ENCODE results near the gene PRDM8.

Gene PRDM8

GRCh38 chr4:80201252-80202151 is 4.2 kb downstream of the PRDM8 start:
- peaks cover 28% of the 10 kb centered on the region for H3K4me1 Mint-ChIP-seq
- peak overlapping the region; percentile 87 for H3K4me3 Mint-ChIP-seq
- peak overlapping the region; percentile 87 for H3K27ac Mint-ChIP-seq
- no peaks in the 10 kb centered on the region for H3K27me3 Mint-ChIP-seq
- H3K36me3 Mint-ChIP-seq, result peaks cover 5% of the 10 kb centered on the region
- no peaks in the 10 kb centered on the region for H3K9me3 Mint-ChIP-seq
- peak in 1 of 2 donors; percentile 62 for DNase-seq (ENCODE audit: low spot score in 2 of 2)
- ATAC-seq (ENCODE audit: low read depth), result peak; percentile 51

- ATAC-seq (ENCODE audit: low read depth), result peak; percentile 57
These were observed 4.9 kb downstream of the PRDM8 start for GRCh38 chr4:80202190-80202711.

GRCh38 chr4:80202741-80203553 is 5.6 kb downstream of the PRDM8 start:
- ATAC-seq (ENCODE audit: low read depth) (peak; percentile 59), DNase-seq (ENCODE audit: low spot score in 2 of 2) (peak; percentile 44 to 57)
- H3K9me3 Mint-ChIP-seq, result no peaks in the 10 kb centered on the region
- peak overlapping the region; percentile 87 for H3K27ac Mint-ChIP-seq
- H3K4me1 Mint-ChIP-seq, result peaks cover 19% of the 10 kb centered on the region
- peaks cover 2% of the 10 kb centered on the region for H3K27me3 Mint-ChIP-seq
- peak overlapping the region; percentile 94 for H3K4me3 Mint-ChIP-seq
- H3K36me3 Mint-ChIP-seq, result peaks cover 2% of the 10 kb centered on the region

More at GRCh38 chr4:80202190-80202711, 4.9 kb downstream of the PRDM8 start:
- H3K4me3 Mint-ChIP-seq, result peak overlapping the region; percentile 87
- H3K4me1 Mint-ChIP-seq, result peaks cover 22% of the 10 kb centered on the region
- no peaks in the 10 kb centered on the region for H3K9me3 Mint-ChIP-seq
- H3K27me3 Mint-ChIP-seq, result no peaks in the 10 kb centered on the region
- DNase-seq (ENCODE audit: low spot score in 2 of 2), result peak; percentile 80 to 92
- peaks cover 5% of the 10 kb centered on the region for H3K36me3 Mint-ChIP-seq
- peak overlapping the region; percentile 87 for H3K27ac Mint-ChIP-seq

- H3K4me1 Mint-ChIP-seq, result peaks cover 20% of the 10 kb centered on the region
These were observed 7.2 kb downstream of the PRDM8 start for GRCh38 chr4:80204433-80205011.

GRCh38 chr4:80206111-80206510 is 8.8 kb downstream of the PRDM8 start:
- ATAC-seq (ENCODE audit: low read depth), result no peak
- H3K4me1 Mint-ChIP-seq, result peaks cover 19% of the 10 kb centered on the region
- peaks cover 3% of the 10 kb centered on the region for H3K36me3 Mint-ChIP-seq
- no peak overlapping the region for H3K27ac Mint-ChIP-seq
- no peak for DNase-seq (ENCODE audit: low spot score in 2 of 2)
- H3K4me3 Mint-ChIP-seq, result no peak overlapping the region
- H3K27me3 Mint-ChIP-seq, result peaks cover 5% of the 10 kb centered on the region
- no peaks in the 10 kb centered on the region for H3K9me3 Mint-ChIP-seq

More at GRCh38 chr4:80204433-80205011, 7.2 kb downstream of the PRDM8 start:
- ATAC-seq (ENCODE audit: low read depth) (no peak), DNase-seq (ENCODE audit: low spot score in 2 of 2) (no peak)
- H3K36me3 Mint-ChIP-seq, result peaks cover 3% of the 10 kb centered on the region
- H3K27ac Mint-ChIP-seq, result no peak overlapping the region
- H3K9me3 Mint-ChIP-seq, result no peaks in the 10 kb centered on the region
- H3K27me3 Mint-ChIP-seq, result peaks cover 5% of the 10 kb centered on the region
- H3K4me3 Mint-ChIP-seq, result no peak overlapping the region

GRCh38 chr4:80206521-80207171 is 9.3 kb downstream of the PRDM8 start:
- ATAC-seq (ENCODE audit: low read depth) (no peak), DNase-seq (ENCODE audit: low spot score in 2 of 2) (no peak)
- peaks cover 3% of the 10 kb centered on the region for H3K36me3 Mint-ChIP-seq
- H3K4me3 Mint-ChIP-seq, result no peak overlapping the region
- H3K27me3 Mint-ChIP-seq, result peaks cover 5% of the 10 kb centered on the region
- H3K4me1 Mint-ChIP-seq, result peaks cover 14% of the 10 kb centered on the region
- H3K27ac Mint-ChIP-seq, result no peak overlapping the region
- H3K9me3 Mint-ChIP-seq, result no peaks in the 10 kb centered on the region

- Mint-ChIP-seq H3K4me1 (peaks cover 12% of the 10 kb centered on the region), H3K36me3 (peaks cover 3% of the 10 kb centered on the region), H3K9me3 (no peaks in the 10 kb centered on the region), H3K4me3 (no peak overlapping the region), H3K27ac (no peak overlapping the region), H3K27me3 (peaks cover 5% of the 10 kb centered on the region)
- no peak for ATAC-seq (ENCODE audit: low read depth)
- no peak for DNase-seq (ENCODE audit: low spot score in 2 of 2)
These were observed 9.9 kb downstream of the PRDM8 start for GRCh38 chr4:80207172-80207583.

- Mint-ChIP-seq H3K27ac (no peak overlapping the region), H3K4me3 (no peak overlapping the region), H3K4me1 (peaks cover 12% of the 10 kb centered on the region), H3K36me3 (peaks cover 3% of the 10 kb centered on the region), H3K27me3 (peaks cover 5% of the 10 kb centered on the region), H3K9me3 (no peaks in the 10 kb centered on the region)
- no peak for ATAC-seq (ENCODE audit: low read depth)
- no peak for DNase-seq (ENCODE audit: low spot score in 2 of 2)
These were observed 10.4 kb downstream of the PRDM8 start for GRCh38 chr4:80207664-80208063.

GRCh38 chr4:80208610-80209339 is 11.5 kb downstream of the PRDM8 start:
- no peak overlapping the region for H3K27ac Mint-ChIP-seq
- H3K36me3 Mint-ChIP-seq, result peaks cover 3% of the 10 kb centered on the region
- DNase-seq (ENCODE audit: low spot score in 2 of 2) (no peak), ATAC-seq (ENCODE audit: low read depth) (no peak)
- H3K4me3 Mint-ChIP-seq, result no peak overlapping the region
- peaks cover 5% of the 10 kb centered on the region for H3K27me3 Mint-ChIP-seq
- H3K4me1 Mint-ChIP-seq, result peaks cover 5% of the 10 kb centered on the region
- H3K9me3 Mint-ChIP-seq, result no peaks in the 10 kb centered on the region

- ATAC-seq (ENCODE audit: low read depth) (no peak), DNase-seq (ENCODE audit: low spot score in 2 of 2) (no peak)
- Mint-ChIP-seq H3K27ac (no peak overlapping the region), H3K36me3 (peaks cover 3% of the 10 kb centered on the region), H3K27me3 (peaks cover 5% of the 10 kb centered on the region), H3K4me3 (no peak overlapping the region), H3K9me3 (no peaks in the 10 kb centered on the region), H3K4me1 (peaks cover 5% of the 10 kb centered on the region)
These were observed 12.0 kb downstream of the PRDM8 start for GRCh38 chr4:80209340-80209701.

GRCh38 chr4:80210549-80210948 is 13.2 kb downstream of the PRDM8 start:
- no peak overlapping the region for H3K4me3 Mint-ChIP-seq
- peaks cover 5% of the 10 kb centered on the region for H3K27me3 Mint-ChIP-seq
- H3K4me1 Mint-ChIP-seq, result peaks cover 7% of the 10 kb centered on the region
- ATAC-seq (ENCODE audit: low read depth) (no peak), DNase-seq (ENCODE audit: low spot score in 2 of 2) (no peak)
- H3K36me3 Mint-ChIP-seq, result peaks cover 3% of the 10 kb centered on the region
- no peak overlapping the region for H3K27ac Mint-ChIP-seq
- no peaks in the 10 kb centered on the region for H3K9me3 Mint-ChIP-seq

GRCh38 chr4:80213117-80213815 is 16.0 kb downstream of the PRDM8 start:
- DNase-seq (ENCODE audit: low spot score in 2 of 2) (no peak), ATAC-seq (ENCODE audit: low read depth) (no peak)
- Mint-ChIP-seq H3K27ac (no peak overlapping the region), H3K4me1 (peaks cover 3% of the 10 kb centered on the region), H3K27me3 (peaks cover under 1% of the 10 kb centered on the region), H3K9me3 (no peaks in the 10 kb centered on the region), H3K36me3 (no peaks in the 10 kb centered on the region), H3K4me3 (no peak overlapping the region)
